ENCODE data around the gene CASK. TPM values are rescaled to one million over a fixed set of nuclear protein-coding genes. Genes with fewer than 3 reads are reported as not detected.

Gene CASK
- total and polyA plus RNA-seq, 4 donors = 3.6 to 14.8 (median 6.2) TPM

DNA sequence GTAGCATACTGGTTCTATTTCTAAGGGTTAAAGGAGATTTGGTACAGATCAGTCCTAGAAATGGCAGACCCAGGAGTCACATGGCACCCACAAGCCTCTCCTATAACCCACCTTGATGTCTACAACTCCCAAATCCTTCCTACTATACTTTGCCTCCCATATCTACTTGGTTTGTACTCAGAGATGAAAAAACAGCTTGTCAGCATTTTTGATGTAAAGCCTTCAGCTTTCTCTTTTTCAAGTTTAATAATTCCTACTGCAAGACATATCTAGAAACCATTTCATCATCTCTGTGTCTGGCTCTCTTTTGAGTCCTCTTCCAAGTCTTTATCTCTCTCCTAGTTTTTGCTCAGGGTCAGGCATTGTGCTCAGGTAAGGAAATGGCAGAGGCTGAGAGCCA, 393.3 kb downstream of the CASK start:
- Histone ChIP-seq H3K4me3 (ENCODE audit: low read depth in 1 of 3, low read length in 3 of 3) (no peak overlapping the region), H3K27ac (ENCODE audit: low read depth in 1 of 2, low read length in 2 of 2) (no peak overlapping the region), H3K27me3 (ENCODE audit: control insufficient read depth in 4 of 4, insufficient read depth in 4 of 4, low read length in 3 of 4) (peaks cover 0 to 3% (median 0%) of the 10 kb centered on the region in 4 donors), H3K9me3 (ENCODE audit: control insufficient read depth in 4 of 4, low read length in 3 of 4) (no peaks in the 10 kb centered on the region), H3K4me1 (ENCODE audit: control insufficient read depth in 4 of 4, insufficient read depth in 4 of 4, low read length in 3 of 4) (no peaks in the 10 kb centered on the region), H3K9ac (ENCODE audit: low read depth in 1 of 2, low read length in 2 of 2) (no peak overlapping the region), H3K36me3 (ENCODE audit: control insufficient read depth in 4 of 4, insufficient read depth in 3 of 4, low read depth in 1 of 4, low read length in 3 of 4) (peaks cover 0 to 4% (median 0%) of the 10 kb centered on the region in 4 donors)
- TF ChIP-seq TAF1 (conservative IDR thresholded peaks at IDR 0.05) (no peak), YY1 (IDR thresholded peaks at IDR 0.05) (no peak), FOXA1 (IDR thresholded peaks at IDR 0.05) (no peak)
- TF ChIP-seq, protein P1, sequence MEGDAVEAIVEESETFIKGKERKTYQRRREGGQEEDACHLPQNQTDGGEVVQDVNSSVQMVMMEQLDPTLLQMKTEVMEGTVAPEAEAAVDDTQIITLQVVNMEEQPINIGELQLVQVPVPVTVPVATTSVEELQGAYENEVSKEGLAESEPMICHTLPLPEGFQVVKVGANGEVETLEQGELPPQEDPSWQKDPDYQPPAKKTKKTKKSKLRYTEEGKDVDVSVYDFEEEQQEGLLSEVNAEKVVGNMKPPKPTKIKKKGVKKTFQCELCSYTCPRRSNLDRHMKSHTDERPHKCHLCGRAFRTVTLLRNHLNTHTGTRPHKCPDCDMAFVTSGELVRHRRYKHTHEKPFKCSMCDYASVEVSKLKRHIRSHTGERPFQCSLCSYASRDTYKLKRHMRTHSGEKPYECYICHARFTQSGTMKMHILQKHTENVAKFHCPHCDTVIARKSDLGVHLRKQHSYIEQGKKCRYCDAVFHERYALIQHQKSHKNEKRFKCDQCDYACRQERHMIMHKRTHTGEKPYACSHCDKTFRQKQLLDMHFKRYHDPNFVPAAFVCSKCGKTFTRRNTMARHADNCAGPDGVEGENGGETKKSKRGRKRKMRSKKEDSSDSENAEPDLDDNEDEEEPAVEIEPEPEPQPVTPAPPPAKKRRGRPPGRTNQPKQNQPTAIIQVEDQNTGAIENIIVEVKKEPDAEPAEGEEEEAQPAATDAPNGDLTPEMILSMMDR (IDR thresholded peaks at IDR 0.05; ENCODE audit: low read depth, low read length, missing input control) = no peak
- TF ChIP-seq, protein P2, sequence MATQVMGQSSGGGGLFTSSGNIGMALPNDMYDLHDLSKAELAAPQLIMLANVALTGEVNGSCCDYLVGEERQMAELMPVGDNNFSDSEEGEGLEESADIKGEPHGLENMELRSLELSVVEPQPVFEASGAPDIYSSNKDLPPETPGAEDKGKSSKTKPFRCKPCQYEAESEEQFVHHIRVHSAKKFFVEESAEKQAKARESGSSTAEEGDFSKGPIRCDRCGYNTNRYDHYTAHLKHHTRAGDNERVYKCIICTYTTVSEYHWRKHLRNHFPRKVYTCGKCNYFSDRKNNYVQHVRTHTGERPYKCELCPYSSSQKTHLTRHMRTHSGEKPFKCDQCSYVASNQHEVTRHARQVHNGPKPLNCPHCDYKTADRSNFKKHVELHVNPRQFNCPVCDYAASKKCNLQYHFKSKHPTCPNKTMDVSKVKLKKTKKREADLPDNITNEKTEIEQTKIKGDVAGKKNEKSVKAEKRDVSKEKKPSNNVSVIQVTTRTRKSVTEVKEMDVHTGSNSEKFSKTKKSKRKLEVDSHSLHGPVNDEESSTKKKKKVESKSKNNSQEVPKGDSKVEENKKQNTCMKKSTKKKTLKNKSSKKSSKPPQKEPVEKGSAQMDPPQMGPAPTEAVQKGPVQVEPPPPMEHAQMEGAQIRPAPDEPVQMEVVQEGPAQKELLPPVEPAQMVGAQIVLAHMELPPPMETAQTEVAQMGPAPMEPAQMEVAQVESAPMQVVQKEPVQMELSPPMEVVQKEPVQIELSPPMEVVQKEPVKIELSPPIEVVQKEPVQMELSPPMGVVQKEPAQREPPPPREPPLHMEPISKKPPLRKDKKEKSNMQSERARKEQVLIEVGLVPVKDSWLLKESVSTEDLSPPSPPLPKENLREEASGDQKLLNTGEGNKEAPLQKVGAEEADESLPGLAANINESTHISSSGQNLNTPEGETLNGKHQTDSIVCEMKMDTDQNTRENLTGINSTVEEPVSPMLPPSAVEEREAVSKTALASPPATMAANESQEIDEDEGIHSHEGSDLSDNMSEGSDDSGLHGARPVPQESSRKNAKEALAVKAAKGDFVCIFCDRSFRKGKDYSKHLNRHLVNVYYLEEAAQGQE (IDR thresholded peaks at IDR 0.05) = no peak
- TF ChIP-seq, protein P3, sequence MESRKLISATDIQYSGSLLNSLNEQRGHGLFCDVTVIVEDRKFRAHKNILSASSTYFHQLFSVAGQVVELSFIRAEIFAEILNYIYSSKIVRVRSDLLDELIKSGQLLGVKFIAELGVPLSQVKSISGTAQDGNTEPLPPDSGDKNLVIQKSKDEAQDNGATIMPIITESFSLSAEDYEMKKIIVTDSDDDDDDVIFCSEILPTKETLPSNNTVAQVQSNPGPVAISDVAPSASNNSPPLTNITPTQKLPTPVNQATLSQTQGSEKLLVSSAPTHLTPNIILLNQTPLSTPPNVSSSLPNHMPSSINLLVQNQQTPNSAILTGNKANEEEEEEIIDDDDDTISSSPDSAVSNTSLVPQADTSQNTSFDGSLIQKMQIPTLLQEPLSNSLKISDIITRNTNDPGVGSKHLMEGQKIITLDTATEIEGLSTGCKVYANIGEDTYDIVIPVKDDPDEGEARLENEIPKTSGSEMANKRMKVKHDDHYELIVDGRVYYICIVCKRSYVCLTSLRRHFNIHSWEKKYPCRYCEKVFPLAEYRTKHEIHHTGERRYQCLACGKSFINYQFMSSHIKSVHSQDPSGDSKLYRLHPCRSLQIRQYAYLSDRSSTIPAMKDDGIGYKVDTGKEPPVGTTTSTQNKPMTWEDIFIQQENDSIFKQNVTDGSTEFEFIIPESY (IDR thresholded peaks at IDR 0.05) = no peak
- no peak for DNase-seq (ENCODE audit: low spot score)

DNA sequence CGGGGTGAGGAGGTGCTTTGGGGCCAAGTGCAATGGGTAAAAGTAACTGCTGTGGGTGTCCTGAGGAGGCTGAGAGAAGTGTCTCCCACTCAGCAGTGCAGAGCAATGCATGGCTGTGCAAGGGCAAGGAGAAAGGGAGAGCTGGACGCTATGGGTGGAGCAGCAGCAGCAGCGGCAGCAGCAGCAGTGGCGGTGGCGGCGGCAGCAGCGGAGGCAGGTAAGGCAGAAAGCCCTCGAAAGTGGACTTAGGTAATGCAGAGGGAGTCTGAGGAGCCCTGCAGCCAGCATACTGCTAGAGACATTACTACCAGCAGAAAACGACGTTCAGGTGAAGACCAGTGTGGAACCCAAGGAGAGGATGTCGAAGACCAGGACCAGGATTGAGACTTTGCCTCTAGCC, 394.1 kb downstream of the CASK start:
- H3K4me3 ChIP-seq (ENCODE audit: low read depth in 1 of 3, low read length in 3 of 3) = no peak overlapping the region
- H3K36me3 ChIP-seq (ENCODE audit: control insufficient read depth in 4 of 4, insufficient read depth in 3 of 4, low read depth in 1 of 4, low read length in 3 of 4) = peaks cover 0 to 4% (median 0%) of the 10 kb centered on the region in 4 donors
- no peak for DNase-seq (ENCODE audit: low spot score)
- no peaks in the 10 kb centered on the region for H3K4me1 ChIP-seq (ENCODE audit: control insufficient read depth in 4 of 4, insufficient read depth in 4 of 4, low read length in 3 of 4)
- WGBS = 97% methylated on average over 11 of the region's 11 CpGs
- no peak overlapping the region for H3K9ac ChIP-seq (ENCODE audit: low read depth in 1 of 2, low read length in 2 of 2)
- H3K9me3 ChIP-seq (ENCODE audit: control insufficient read depth in 4 of 4, low read length in 3 of 4) = no peaks in the 10 kb centered on the region
- H3K27ac ChIP-seq (ENCODE audit: low read depth in 1 of 2, low read length in 2 of 2) = no peak overlapping the region
- peaks cover 0 to 3% (median 0%) of the 10 kb centered on the region in 4 donors for H3K27me3 ChIP-seq (ENCODE audit: control insufficient read depth in 4 of 4, insufficient read depth in 4 of 4, low read length in 3 of 4)
- TF ChIP-seq SP1 (IDR thresholded peaks at IDR 0.05) (no peak), TAF1 (conservative IDR thresholded peaks at IDR 0.05) (no peak), RAD21 (IDR thresholded peaks at IDR 0.05) (no peak), HNF4G (IDR thresholded peaks at IDR 0.05) (no peak), YY1 (IDR thresholded peaks at IDR 0.05) (no peak), NR2F2 (IDR thresholded peaks at IDR 0.05) (no peak), RXRA (IDR thresholded peaks at IDR 0.05) (no peak), HNF4A (conservative IDR thresholded peaks at IDR 0.05) (no peak), FOXA1 (IDR thresholded peaks at IDR 0.05) (no peak), JUND (IDR thresholded peaks at IDR 0.05) (no peak), FOXA2 (IDR thresholded peaks at IDR 0.05) (no peak), GABPA (IDR thresholded peaks at IDR 0.05 in 1 of 2, conservative IDR thresholded peaks at IDR 0.05 in 1 of 2) (no peak)
- TF ChIP-seq, protein P1 (IDR thresholded peaks at IDR 0.05; ENCODE audit: low read depth, low read length, missing input control) = no peak
- TF ChIP-seq, protein P4, sequence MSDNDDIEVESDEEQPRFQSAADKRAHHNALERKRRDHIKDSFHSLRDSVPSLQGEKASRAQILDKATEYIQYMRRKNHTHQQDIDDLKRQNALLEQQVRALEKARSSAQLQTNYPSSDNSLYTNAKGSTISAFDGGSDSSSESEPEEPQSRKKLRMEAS (IDR thresholded peaks at IDR 0.05) = no peak
- TF ChIP-seq, protein P2 (IDR thresholded peaks at IDR 0.05) = no peak
- TF ChIP-seq, protein P3 (IDR thresholded peaks at IDR 0.05) = no peak
